Lower lobe of right lung (tissue), 2 donors: ENCODE measurements around the gene MFAP2. TPM values are rescaled to one million over a fixed set of nuclear protein-coding genes. Genes with fewer than 3 reads are reported as not detected.

Experiments
- ATAC-seq, 2 donors: fragments of 200-7000 bp; cut with Tn5 transposase; one replicate each; pipeline ENCODE4 v1.9.1; 2020 to 2022; ENCODE audit warnings: mild to moderate bottlenecking in 2 of 2, moderate library complexity in 2 of 2
- DNase-seq: peaks from one replicate; pipeline ENCODE4 v3.0.0-alpha.2; 2020
- H3K27ac ChIP-seq: fragments of 200-600 bp; one replicate; pipeline ENCODE4 v1.8.0; 2022
- H3K27me3 ChIP-seq: fragments of 200-600 bp; one replicate; pipeline ENCODE4 v1.8.0; 2022; ENCODE audit warnings: low read depth
- H3K36me3 ChIP-seq: fragments of 200-600 bp; one replicate; pipeline ENCODE4 v1.8.0; 2022; ENCODE audit warnings: mild to moderate bottlenecking
- H3K4me1 ChIP-seq: fragments of 200-600 bp; one replicate; pipeline ENCODE4 v1.8.0; 2022
- H3K4me3 ChIP-seq: fragments of 200-600 bp; one replicate; pipeline ENCODE4 v1.8.0; 2022; ENCODE audit warnings: mild to moderate bottlenecking
- H3K9me3 ChIP-seq: fragments of 200-600 bp; one replicate; pipeline ENCODE4 v1.8.0; 2022
- CTCF ChIP-seq: fragments of 200-600 bp; IDR thresholded peaks from one replicate; pipeline ENCODE4 v1.8.0; 2022; ENCODE audit warnings: antibody characterized with exemption, mild to moderate bottlenecking
- intact Hi-C: fragments of 100-400 bp; cut with DNase I; formaldehyde crosslinking; loops from one replicate; pipeline ENCODE4 v1.11.0; 2022
- total RNA-seq: library from RNA; stranded (reverse); fragmentation: NEBNext Ultra II Directional; extraction: Animal tissue kit (Norgen Biotek cat#: 25700); gene quantifications from one replicate; pipeline ENCODE4 v1.2.1, GENCODE V29; 2021
- donor health status: DM: no; HTN: yes; CAD: no; lungs with severe emphysema.

The MFAP2 gene
- total RNA-seq, 1 donor from 2014 or later = 11.9 TPM

- intact Hi-C loops = no loop called here
- Histone ChIP-seq H3K27ac (peak overlapping the region; percentile 31), H3K9me3 (no peaks in the 10 kb centered on the region), H3K4me1 (peaks cover 10% of the 10 kb centered on the region), H3K36me3 (peaks cover 39% of the 10 kb centered on the region), H3K4me3 (no peak overlapping the region), H3K27me3 (peaks cover 10% of the 10 kb centered on the region)
- no peak for TF ChIP-seq CTCF
- DNase-seq = peak; percentile 59
- peak; percentile 35 to 49 for ATAC-seq
These were observed 4.3 kb upstream of the MFAP2 start for GRCh38 chr1:16984717-16985116.

GRCh38 chr1:16983649-16984048, 3.2 kb upstream of the MFAP2 start:
- no peak for ATAC-seq
- H3K27me3 ChIP-seq = peaks cover 14% of the 10 kb centered on the region
- no peak for DNase-seq
- intact Hi-C loops = no loop called here
- no peak overlapping the region for H3K27ac ChIP-seq
- TF ChIP-seq CTCF = no peak
- peaks cover 17% of the 10 kb centered on the region for H3K4me1 ChIP-seq
- no peak overlapping the region for H3K4me3 ChIP-seq
- H3K36me3 ChIP-seq = peaks cover 31% of the 10 kb centered on the region
- no peaks in the 10 kb centered on the region for H3K9me3 ChIP-seq

GRCh38 chr1:16982902-16983301, 2.5 kb upstream of the MFAP2 start:
- Histone ChIP-seq H3K36me3 (peaks cover 25% of the 10 kb centered on the region), H3K9me3 (no peaks in the 10 kb centered on the region), H3K4me3 (no peak overlapping the region), H3K27me3 (peaks cover 14% of the 10 kb centered on the region), H3K27ac (no peak overlapping the region), H3K4me1 (peaks cover 17% of the 10 kb centered on the region)
- intact Hi-C loops = no loop called here
- TF ChIP-seq CTCF = no peak
- ATAC-seq = no peak
- no peak for DNase-seq

GRCh38 chr1:16981269-16981849, 939 bp upstream of the MFAP2 start:
- Histone ChIP-seq H3K9me3 (no peaks in the 10 kb centered on the region), H3K27me3 (peaks cover 14% of the 10 kb centered on the region)
- intact Hi-C loops = no loop called here

GRCh38 chr1:16979475-16980327, 719 bp downstream of the MFAP2 start:
- no peaks in the 10 kb centered on the region for H3K36me3 ChIP-seq
- peak; percentile 4 to 6 for ATAC-seq
- peak overlapping the region; percentile 66 for H3K27ac ChIP-seq
- peaks cover 17% of the 10 kb centered on the region for H3K4me1 ChIP-seq
- DNase-seq = no peak
- peak overlapping the region; percentile 56 for H3K4me3 ChIP-seq
- no peaks in the 10 kb centered on the region for H3K9me3 ChIP-seq
- peaks cover 14% of the 10 kb centered on the region for H3K27me3 ChIP-seq
- no peak for TF ChIP-seq CTCF
- intact Hi-C loops = no loop called here

More at GRCh38 chr1:16981269-16981849, 939 bp upstream of the MFAP2 start:
- no peak for TF ChIP-seq CTCF
- no peak for ATAC-seq
- H3K4me3 ChIP-seq = no peak overlapping the region
- no peak overlapping the region for H3K27ac ChIP-seq
- peaks cover 10% of the 10 kb centered on the region for H3K36me3 ChIP-seq
- peaks cover 17% of the 10 kb centered on the region for H3K4me1 ChIP-seq
- no peak for DNase-seq
